ENCODE data around the gene TRABD2B. TPM values are rescaled to one million over a fixed set of nuclear protein-coding genes. Genes with fewer than 3 reads are reported as not detected.

Gene TRABD2B
- total and polyA plus RNA-seq, 2 experiments from 2014 or later: not detected

GRCh38 chr1:47758341-47759250 is 238.6 kb downstream of the TRABD2B start:
- no peak overlapping the region for H3K27ac ChIP-seq
- no peak overlapping the region for H3K9ac ChIP-seq
- no peaks in the 10 kb centered on the region for H3K9me3 ChIP-seq (ENCODE audit: low read depth)
- WGBS, 2 experiments (ENCODE audit: low coverage in 1 of 2, low lambda C conversion rate in 2 of 2, missing lambda C conversion rate in 2 of 2): 65 to 66% methylated on average over 20 of the region's 20 CpGs
- H3K9me2 ChIP-seq (ENCODE audit: insufficient read depth): no peaks in the 10 kb centered on the region
- H3K4me3 ChIP-seq: no peak overlapping the region
- in situ Hi-C loops (cut with MboI): no loop called here
- no peak overlapping the region for H2AFZ ChIP-seq
- H3K79me2 ChIP-seq (ENCODE audit: insufficient read depth): no peaks in the 10 kb centered on the region
- no peaks in the 10 kb centered on the region for H3F3A ChIP-seq (ENCODE audit: insufficient read depth)
- no peaks in the 10 kb centered on the region for H3K4me1 ChIP-seq (ENCODE audit: insufficient read depth)
- no peak for TF ChIP-seq EZH2 (IDR thresholded peaks at IDR 0.05; ENCODE audit: insufficient read depth, poor library complexity, severe bottlenecking)
- no peak for TF ChIP-seq EZH2phosphoT487 (IDR thresholded peaks at IDR 0.05; ENCODE audit: insufficient read depth, low read depth)
- no peaks in the 10 kb centered on the region for H4K20me1 ChIP-seq (ENCODE audit: insufficient read depth)
- no peak for DNase-seq
- peaks cover 4% of the 10 kb centered on the region; the same call in 1 of the 2 replicates for H3K27me3 ChIP-seq (replicated peaks; ENCODE audit: insufficient read depth)
- no peak overlapping the region for H3K4me2 ChIP-seq (ENCODE audit: unreplicated experiment)
- H3K36me3 ChIP-seq (ENCODE audit: low read depth): no peaks in the 10 kb centered on the region

- no peak for DNase-seq
- no peaks in the 10 kb centered on the region for H3F3A ChIP-seq (ENCODE audit: insufficient read depth)
- in situ Hi-C loops (cut with MboI): no loop called here
- H3K4me1 ChIP-seq (ENCODE audit: insufficient read depth): no peaks in the 10 kb centered on the region
- H3K36me3 ChIP-seq (ENCODE audit: low read depth): no peaks in the 10 kb centered on the region
- H4K20me1 ChIP-seq (ENCODE audit: insufficient read depth): no peaks in the 10 kb centered on the region
- WGBS, 2 experiments (ENCODE audit: low coverage in 1 of 2, low lambda C conversion rate in 2 of 2, missing lambda C conversion rate in 2 of 2): 52 to 60% methylated on average over 7 of the region's 7 CpGs
- H3K9me3 ChIP-seq (ENCODE audit: low read depth): no peaks in the 10 kb centered on the region
- H3K4me2 ChIP-seq (ENCODE audit: unreplicated experiment): no peak overlapping the region
- no peak overlapping the region for H3K27ac ChIP-seq
- no peak overlapping the region for H2AFZ ChIP-seq
- no peaks in the 10 kb centered on the region for H3K9me2 ChIP-seq (ENCODE audit: insufficient read depth)
- no peak overlapping the region for H3K9ac ChIP-seq
- no peak overlapping the region for H3K4me3 ChIP-seq
- H3K27me3 ChIP-seq (replicated peaks; ENCODE audit: insufficient read depth): peaks cover 4% of the 10 kb centered on the region; the same call in 1 of the 2 replicates
- H3K79me2 ChIP-seq (ENCODE audit: insufficient read depth): no peaks in the 10 kb centered on the region
- TF ChIP-seq EZH2 (IDR thresholded peaks at IDR 0.05; ENCODE audit: insufficient read depth, poor library complexity, severe bottlenecking) (no peak), EZH2phosphoT487 (IDR thresholded peaks at IDR 0.05; ENCODE audit: insufficient read depth, low read depth) (no peak)
These were observed 239.8 kb downstream of the TRABD2B start for GRCh38 chr1:47757226-47757975.

GRCh38 chr1:47756411-47756810 is 240.8 kb downstream of the TRABD2B start:
- in situ Hi-C loops (cut with MboI): no loop called here
- 58 to 69% methylated on average over 8 of the region's 8 CpGs for WGBS, 2 experiments (ENCODE audit: low coverage in 1 of 2, low lambda C conversion rate in 2 of 2, missing lambda C conversion rate in 2 of 2)

GRCh38 chr1:47756006-47756405 is 241.2 kb downstream of the TRABD2B start:
- TF ChIP-seq EZH2phosphoT487 (IDR thresholded peaks at IDR 0.05; ENCODE audit: insufficient read depth, low read depth) (no peak), EZH2 (IDR thresholded peaks at IDR 0.05; ENCODE audit: insufficient read depth, poor library complexity, severe bottlenecking) (no peak)
- in situ Hi-C loops (cut with MboI): no loop called here

More at GRCh38 chr1:47756411-47756810, 240.8 kb downstream of the TRABD2B start:
- Histone ChIP-seq H3K9me3 (ENCODE audit: low read depth) (no peaks in the 10 kb centered on the region), H3K4me3 (no peak overlapping the region), H3K9me2 (ENCODE audit: insufficient read depth) (no peaks in the 10 kb centered on the region), H3K36me3 (ENCODE audit: low read depth) (no peaks in the 10 kb centered on the region), H3K79me2 (ENCODE audit: insufficient read depth) (no peaks in the 10 kb centered on the region), H3F3A (ENCODE audit: insufficient read depth) (no peaks in the 10 kb centered on the region), H4K20me1 (ENCODE audit: insufficient read depth) (no peaks in the 10 kb centered on the region), H3K9ac (no peak overlapping the region), H3K4me2 (ENCODE audit: unreplicated experiment) (no peak overlapping the region), H2AFZ (no peak overlapping the region), H3K27me3 (replicated peaks; ENCODE audit: insufficient read depth) (no peaks in the 10 kb centered on the region; the same call in 1 of the 2 replicates), H3K27ac (no peak overlapping the region), H3K4me1 (ENCODE audit: insufficient read depth) (no peaks in the 10 kb centered on the region)
- TF ChIP-seq EZH2 (IDR thresholded peaks at IDR 0.05; ENCODE audit: insufficient read depth, poor library complexity, severe bottlenecking) (no peak), EZH2phosphoT487 (IDR thresholded peaks at IDR 0.05; ENCODE audit: insufficient read depth, low read depth) (no peak)
- DNase-seq: no peak

More at GRCh38 chr1:47756006-47756405, 241.2 kb downstream of the TRABD2B start:
- Histone ChIP-seq H3K9ac (no peak overlapping the region), H3K4me1 (ENCODE audit: insufficient read depth) (no peaks in the 10 kb centered on the region), H3K9me2 (ENCODE audit: insufficient read depth) (no peaks in the 10 kb centered on the region), H3K27ac (no peak overlapping the region), H3K79me2 (ENCODE audit: insufficient read depth) (no peaks in the 10 kb centered on the region), H3F3A (ENCODE audit: insufficient read depth) (no peaks in the 10 kb centered on the region), H3K27me3 (replicated peaks; ENCODE audit: insufficient read depth) (no peaks in the 10 kb centered on the region; the same call in 1 of the 2 replicates), H3K9me3 (ENCODE audit: low read depth) (no peaks in the 10 kb centered on the region), H3K36me3 (ENCODE audit: low read depth) (no peaks in the 10 kb centered on the region), H2AFZ (no peak overlapping the region), H3K4me2 (ENCODE audit: unreplicated experiment) (no peak overlapping the region), H4K20me1 (ENCODE audit: insufficient read depth) (no peaks in the 10 kb centered on the region), H3K4me3 (no peak overlapping the region)
- no peak for DNase-seq
- 49 to 50% methylated on average over 4 of the region's 4 CpGs for WGBS, 2 experiments (ENCODE audit: low coverage in 1 of 2, low lambda C conversion rate in 2 of 2, missing lambda C conversion rate in 2 of 2)

All from GM23248 (cell line).